Posterior vena cava (tissue), 2 donors: Measurements from ENCODE around the gene ARRDC4. TPM values are rescaled to one million over a fixed set of nuclear protein-coding genes. Genes with fewer than 3 reads are reported as not detected.

Source experiments
- DNase-seq: peaks from one replicate; pipeline ENCODE4 v3.0.0-alpha.2; 2020; ENCODE audit warnings: low spot score
- intact Hi-C, 2 donors: fragments of 100-400 bp; cut with DNase I; formaldehyde crosslinking; loops; one replicate each; pipeline versions ENCODE4 v1.14.1 to v1.14.2; 2022 to 2023
- total RNA-seq, 2 donors: library from RNA; stranded (reverse); fragmentation: NEBNext Ultra II Directional; extraction: Animal tissue kit (Norgen Biotek cat#: 25700); gene quantifications; one replicate each; pipeline ENCODE4 v1.2.1, GENCODE V29; 2021
- donor health status: DM: yes; HTN: yes; CAD: no.
- donor health status: DM: yes; HTN: yes; CAD: no.

ARRDC4 gene
- total RNA-seq, 2 donors from 2014 or later, result 37.9 to 43.6 TPM

- DNase-seq, result no peak
- intact Hi-C loops, result no loop called here
Observed at GRCh38 chr15:97991972-97992541, 31.6 kb downstream of the ARRDC4 start.

- intact Hi-C loops, result no loop called here
- DNase-seq, result no peak
Observed at GRCh38 chr15:97992823-97993222, 32.3 kb downstream of the ARRDC4 start.

GRCh38 chr15:97993310-97993738, 32.8 kb downstream of the ARRDC4 start:
- intact Hi-C loops, result no loop called here

GRCh38 chr15:97994236-97994635, 33.7 kb downstream of the ARRDC4 start:
- DNase-seq, result no peak
- intact Hi-C loops, result no loop called here

More at GRCh38 chr15:97993310-97993738, 32.8 kb downstream of the ARRDC4 start:
- DNase-seq, result no peak

GRCh38 chr15:97995192-97995591, 34.7 kb downstream of the ARRDC4 start:
- no peak for DNase-seq
- intact Hi-C loops, result no loop called here

GRCh38 chr15:97995881-97996603, 35.5 kb downstream of the ARRDC4 start:
- DNase-seq, result no peak
- intact Hi-C loops, result no loop called here

GRCh38 chr15:97998307-97999071, 38.0 kb downstream of the ARRDC4 start:
- DNase-seq, result no peak
- intact Hi-C loops, result no loop called here

- intact Hi-C loops, result no loop called here
Observed at GRCh38 chr15:98000249-98001203, 40.0 kb downstream of the ARRDC4 start.

GRCh38 chr15:98001663-98002194, 41.2 kb downstream of the ARRDC4 start:
- intact Hi-C loops, result no loop called here

More at GRCh38 chr15:98000249-98001203, 40.0 kb downstream of the ARRDC4 start:
- DNase-seq, result no peak

GRCh38 chr15:98002419-98002818, 41.9 kb downstream of the ARRDC4 start:
- DNase-seq, result no peak
- intact Hi-C loops, result no loop called here

More at GRCh38 chr15:98001663-98002194, 41.2 kb downstream of the ARRDC4 start:
- no peak for DNase-seq

- intact Hi-C loops, result no loop called here
- DNase-seq, result no peak
Observed at GRCh38 chr15:98002866-98003265, 42.4 kb downstream of the ARRDC4 start.

GRCh38 chr15:98003518-98003917, 43.0 kb downstream of the ARRDC4 start:
- intact Hi-C loops, result no loop called here
- DNase-seq, result no peak

GRCh38 chr15:98003996-98004395, 43.5 kb downstream of the ARRDC4 start:
- intact Hi-C loops, result no loop called here
- DNase-seq, result no peak

- DNase-seq, result no peak
- intact Hi-C loops, result no loop called here
Observed at GRCh38 chr15:98005659-98006058, 45.2 kb downstream of the ARRDC4 start.

- DNase-seq, result no peak
- intact Hi-C loops, result loop anchor here in 1 of 2 donors (2.0 kb wide), 1 partner anchor 60 kb away; no protein-coding TSS in a partner anchor
Observed at GRCh38 chr15:98009169-98009568, 48.7 kb downstream of the ARRDC4 start.

- DNase-seq, result no peak
- intact Hi-C loops, result loop anchor here in 1 of 2 donors (2.0 kb wide), 1 partner anchor 59 kb away; no protein-coding TSS in a partner anchor
Observed at GRCh38 chr15:98009971-98010370, 49.5 kb downstream of the ARRDC4 start.

- intact Hi-C loops, result no loop called here
- no peak for DNase-seq
Observed at GRCh38 chr15:98012354-98012753, 51.9 kb downstream of the ARRDC4 start.

- DNase-seq, result no peak
- intact Hi-C loops, result no loop called here
Observed at GRCh38 chr15:98013631-98014030, 53.1 kb downstream of the ARRDC4 start.
